Measurements from ENCODE around the gene KRTAP5-7.
"Not testable (repeated sequence)": the region's sequence is repeated elsewhere in the genome, so short reads cannot be mapped to it uniquely, and the experiment has no call there.

The KRTAP5-7 gene

GRCh38 chr11:71564430-71564829 is 37.4 kb downstream of the KRTAP5-7 start:
- no peak for DNase-seq

GRCh38 chr11:71565263-71565662 is 38.2 kb downstream of the KRTAP5-7 start, which contains the start of gene KRTAP5-10:
KRTAP5-10 (plus strand) TSS chr11:71565563; CDS start chr11:71565588, 25 bp downstream.
- no peak for DNase-seq

- no peak for DNase-seq
Observed at GRCh38 chr11:71566081-71566620, 39.1 kb downstream of the KRTAP5-7 start.

- DNase-seq, result not testable (repeated sequence)
Observed at GRCh38 chr11:71566626-71567599, 39.8 kb downstream of the KRTAP5-7 start.

GRCh38 chr11:71567633-71568032 is 40.6 kb downstream of the KRTAP5-7 start:
- DNase-seq, result not testable (repeated sequence)

GRCh38 chr11:71568704-71569349 is 41.8 kb downstream of the KRTAP5-7 start:
- no peak for DNase-seq

- DNase-seq, result not testable (repeated sequence)
Observed at GRCh38 chr11:71571101-71571850, 44.2 kb downstream of the KRTAP5-7 start.

- no peak for DNase-seq
Observed at GRCh38 chr11:71572811-71573210, 45.7 kb downstream of the KRTAP5-7 start.

- DNase-seq, result no peak
Observed at GRCh38 chr11:71574418-71574817, 47.4 kb downstream of the KRTAP5-7 start.

GRCh38 chr11:71575723-71576424 is 48.8 kb downstream of the KRTAP5-7 start:
- no peak for DNase-seq

- DNase-seq, result not testable (repeated sequence)
Observed at GRCh38 chr11:71576688-71577465, 49.8 kb downstream of the KRTAP5-7 start.

- no peak for DNase-seq
Observed at GRCh38 chr11:71577469-71578004, 50.5 kb downstream of the KRTAP5-7 start.
